GM18498 (cell line): Measurements from ENCODE around the gene RBMS3.
"Not testable (repeated sequence)": the region's sequence is repeated elsewhere in the genome, so short reads cannot be mapped to it uniquely, and the experiment has no call there.

Experiments used
- ATAC-seq: cut with Tn5 transposase; IDR thresholded peaks from one replicate; pipeline ENCODE4 v1.9.1; 2021; ENCODE audit warnings: mild to moderate bottlenecking, moderate library complexity; ENCODE audit not compliant: unreplicated experiment

Gene RBMS3

DNA sequence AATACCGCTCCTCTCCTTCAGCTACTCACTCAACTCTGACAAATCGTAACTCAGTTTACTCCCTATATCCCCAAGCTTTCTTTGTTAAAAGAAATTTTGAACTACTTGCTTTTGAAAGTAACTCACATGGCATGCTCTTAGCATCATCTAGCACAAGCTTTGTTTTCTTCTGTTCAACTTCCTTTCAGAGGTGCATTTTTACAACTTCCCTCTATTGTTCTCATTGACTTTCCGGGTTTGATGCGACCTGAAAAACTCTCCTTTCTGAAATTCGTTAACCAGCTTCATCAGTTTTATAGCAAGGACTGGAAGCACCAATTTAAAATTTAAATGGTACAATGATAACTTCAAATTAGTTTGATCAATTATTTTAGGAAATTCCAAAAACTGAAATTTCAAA, 696.0 kb downstream of the RBMS3 start:
- ATAC-seq = no peak

DNA sequence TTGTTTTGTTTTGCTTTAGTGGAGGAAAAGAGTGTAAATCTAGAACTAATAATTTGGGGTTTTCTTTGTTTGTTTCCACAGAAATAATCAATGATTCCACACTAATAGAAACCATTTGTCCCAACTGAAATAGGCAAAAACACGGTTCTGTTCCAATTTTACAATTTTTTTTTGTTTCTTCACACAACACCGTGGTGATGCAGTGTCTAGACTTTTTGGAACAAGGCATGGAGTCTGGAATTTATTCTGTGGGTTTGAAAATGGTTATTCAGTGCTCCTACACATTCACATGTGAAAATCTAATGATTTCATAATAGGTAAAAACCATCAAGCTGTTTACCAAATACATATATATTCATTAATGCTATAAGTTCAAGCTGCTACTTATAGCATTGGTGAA, 696.5 kb downstream of the RBMS3 start:
- ATAC-seq = no peak

DNA sequence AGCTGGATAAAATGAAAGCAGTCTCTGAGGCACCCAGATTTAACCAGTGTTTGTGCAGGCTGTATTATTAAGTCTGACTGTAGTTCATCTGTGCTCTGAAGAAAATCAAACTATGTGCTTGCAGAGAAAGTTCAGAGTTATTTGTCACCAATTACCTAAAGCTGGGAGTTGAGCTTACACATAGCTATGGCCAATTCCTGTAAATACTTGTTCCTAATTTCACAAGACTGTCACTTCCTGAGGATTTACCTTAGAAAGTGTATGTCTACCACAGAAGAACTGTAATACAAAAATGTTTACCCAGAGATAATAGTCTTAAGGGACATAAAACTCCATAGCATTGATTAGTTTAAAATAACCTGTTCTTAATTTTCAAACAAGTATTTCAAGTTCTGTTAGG, 697.2 kb downstream of the RBMS3 start:
- no peak for ATAC-seq

DNA sequence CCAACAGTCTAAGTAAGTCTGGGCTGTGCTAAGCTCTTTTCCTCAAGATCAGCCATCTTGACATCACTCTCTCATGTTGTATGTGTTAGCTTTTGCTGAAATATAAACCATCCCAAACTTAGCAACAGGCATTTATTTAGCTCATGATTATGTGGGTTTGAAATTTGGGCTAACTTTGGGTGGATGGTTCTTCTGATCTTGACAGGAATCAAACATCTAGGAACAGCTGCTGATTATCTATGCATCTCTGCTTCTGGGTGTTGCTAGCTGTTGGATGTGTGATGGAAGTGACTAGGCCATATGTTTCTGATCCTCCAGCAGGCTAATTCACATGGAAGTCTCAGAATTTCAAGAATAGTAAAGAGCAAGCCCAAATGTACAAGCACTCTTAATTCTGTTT, 710.3 kb downstream of the RBMS3 start:
- ATAC-seq = no peak

DNA sequence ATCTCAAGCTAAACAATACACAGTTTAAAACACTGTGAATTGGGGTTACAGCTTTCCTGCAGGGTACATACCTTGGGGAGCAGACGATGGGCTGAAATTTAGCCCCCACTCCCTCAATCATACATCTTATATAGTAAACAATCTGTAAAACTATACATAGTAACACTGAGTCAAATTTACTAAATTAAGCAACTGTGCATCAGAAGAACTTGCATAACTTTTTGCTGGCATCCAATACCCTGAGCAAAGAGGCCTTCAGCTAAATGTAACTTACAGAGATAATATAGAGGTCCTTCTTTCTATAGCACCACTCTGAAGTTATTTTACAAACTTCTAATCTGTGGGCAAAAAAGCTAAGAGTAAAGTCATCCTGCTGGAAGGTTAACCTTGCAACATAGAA, 721.9 kb downstream of the RBMS3 start:
- ATAC-seq = no peak

DNA sequence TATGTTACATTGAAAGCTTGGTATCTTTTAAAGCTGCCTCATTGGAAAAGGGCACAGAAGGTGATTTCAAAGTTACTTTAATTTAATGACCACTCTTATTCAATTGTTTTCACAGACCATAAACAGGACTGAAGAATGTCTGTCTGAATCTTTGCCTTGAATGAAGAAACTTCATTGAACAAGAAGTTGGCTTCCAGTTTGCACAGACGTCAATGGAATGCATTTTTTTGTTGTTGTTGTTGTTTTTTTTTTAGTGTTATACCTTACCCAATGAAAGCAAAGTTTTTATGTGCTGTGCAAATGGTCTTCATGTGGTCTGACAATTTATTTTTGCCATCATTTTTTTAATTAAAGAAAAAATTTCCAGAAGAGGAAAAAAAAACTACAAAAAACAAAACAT, 722.9 kb downstream of the RBMS3 start:
- ATAC-seq = no peak

DNA sequence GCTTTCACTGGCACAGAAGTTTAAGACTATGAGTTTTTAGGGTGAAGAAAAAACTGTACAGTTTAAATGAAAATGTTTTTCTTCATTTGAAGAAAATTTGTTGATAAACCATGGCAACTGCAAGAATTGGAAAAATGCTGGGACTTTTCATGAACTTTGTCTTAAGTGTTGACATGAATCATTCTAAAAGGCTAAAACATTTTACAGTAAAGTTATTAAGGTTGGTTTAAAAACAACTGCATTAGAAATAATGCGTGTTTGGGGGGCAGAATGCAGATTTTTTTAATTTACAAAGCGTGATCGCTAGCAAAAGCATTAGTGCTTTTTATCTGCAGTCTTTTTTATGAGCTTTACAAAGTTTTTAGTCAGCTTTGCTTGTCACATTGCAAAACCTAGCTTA, 723.6 kb downstream of the RBMS3 start:
- ATAC-seq = no peak

DNA sequence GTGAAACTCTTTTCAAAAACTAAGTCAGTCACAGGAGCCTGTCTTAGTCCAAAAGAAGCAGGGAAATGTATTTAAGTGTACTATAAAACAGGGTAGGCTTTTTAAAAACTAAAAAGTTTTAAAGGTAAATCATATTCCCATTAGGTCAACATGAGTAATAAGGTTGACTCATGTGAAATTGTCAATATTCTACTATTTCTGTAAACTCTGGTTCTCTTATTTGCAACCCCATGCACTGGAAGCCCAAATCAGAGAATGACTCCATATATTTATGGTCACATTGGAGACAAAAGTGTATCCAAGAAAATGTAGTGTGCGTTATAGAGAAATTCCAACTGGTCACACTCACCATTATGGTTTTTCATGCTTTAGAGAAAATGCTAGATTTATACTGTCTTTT, 725.2 kb downstream of the RBMS3 start:
- no peak for ATAC-seq

DNA sequence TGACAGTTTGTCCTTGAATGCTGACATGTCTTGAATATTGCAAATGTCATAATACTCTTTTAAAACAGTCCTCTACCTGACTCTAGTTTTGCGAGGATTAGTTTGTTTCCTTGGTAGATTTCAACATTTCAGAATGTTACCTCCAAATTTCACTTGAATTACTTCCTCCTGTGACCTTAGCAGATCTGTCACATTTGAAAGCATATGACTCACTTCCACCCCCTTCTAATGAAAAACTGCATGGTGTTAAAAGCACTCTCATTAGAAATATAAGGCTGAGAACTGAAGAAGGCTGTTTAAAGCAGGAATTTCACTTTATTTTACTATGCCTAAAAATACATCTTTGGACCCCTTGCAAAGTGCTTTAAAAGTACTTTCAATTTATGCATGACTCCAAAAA, 726.8 kb downstream of the RBMS3 start:
- no peak for ATAC-seq

DNA sequence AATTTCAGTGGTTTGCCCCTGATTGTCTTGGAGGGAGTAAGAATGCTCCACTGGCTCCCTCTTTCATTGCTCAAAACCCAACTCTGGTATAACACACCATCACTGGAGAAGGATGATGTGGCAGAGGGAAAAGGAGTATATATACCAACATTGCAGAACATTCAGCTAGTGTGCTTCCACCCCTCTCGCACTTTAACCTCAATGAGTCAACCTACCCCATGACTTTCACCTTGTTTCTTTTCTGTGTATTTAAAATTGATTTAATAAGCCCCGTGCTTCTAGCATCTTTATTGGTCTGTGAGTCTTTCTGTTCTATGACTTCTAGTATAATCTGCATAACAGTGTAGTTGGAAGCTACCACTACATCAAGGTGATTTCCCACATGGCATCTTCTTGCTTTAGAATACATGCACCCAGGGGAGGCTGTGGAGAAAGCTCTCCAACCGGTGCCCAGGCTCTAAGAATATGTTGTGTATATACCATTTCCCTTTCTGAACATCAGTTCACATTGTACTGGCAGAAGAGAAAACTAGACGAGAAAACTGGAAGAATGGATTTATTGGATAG, 730.4 kb downstream of the RBMS3 start:
- ATAC-seq = no peak

DNA sequence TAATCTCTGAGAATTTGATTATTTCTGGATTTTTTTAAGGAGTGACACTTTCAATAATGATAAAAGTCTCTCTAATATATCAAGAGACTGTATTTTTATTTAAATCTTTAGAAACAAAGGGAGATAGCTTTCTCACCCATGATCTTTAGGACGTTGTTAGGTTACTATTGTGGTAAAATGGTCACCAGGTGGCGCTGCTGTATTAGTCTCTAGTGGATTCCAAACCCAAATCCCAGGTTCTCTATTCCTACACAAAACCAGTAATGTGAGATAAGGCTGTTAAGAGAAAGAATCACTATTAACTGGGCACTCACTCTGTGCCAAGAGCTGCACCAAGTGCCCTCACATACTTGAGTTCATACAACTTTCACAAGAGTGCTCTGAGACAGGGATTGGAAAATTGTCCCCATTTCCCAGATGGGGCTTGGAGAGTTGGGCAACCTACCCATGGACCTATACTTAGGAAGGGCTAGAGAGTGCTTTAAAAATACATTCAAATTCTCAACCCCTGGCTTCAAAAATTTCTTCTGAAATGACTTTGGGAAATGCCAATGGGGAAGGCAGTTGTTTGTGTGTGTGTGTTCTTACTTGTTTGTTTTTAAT, 732.2 kb downstream of the RBMS3 start:
- no peak for ATAC-seq

DNA sequence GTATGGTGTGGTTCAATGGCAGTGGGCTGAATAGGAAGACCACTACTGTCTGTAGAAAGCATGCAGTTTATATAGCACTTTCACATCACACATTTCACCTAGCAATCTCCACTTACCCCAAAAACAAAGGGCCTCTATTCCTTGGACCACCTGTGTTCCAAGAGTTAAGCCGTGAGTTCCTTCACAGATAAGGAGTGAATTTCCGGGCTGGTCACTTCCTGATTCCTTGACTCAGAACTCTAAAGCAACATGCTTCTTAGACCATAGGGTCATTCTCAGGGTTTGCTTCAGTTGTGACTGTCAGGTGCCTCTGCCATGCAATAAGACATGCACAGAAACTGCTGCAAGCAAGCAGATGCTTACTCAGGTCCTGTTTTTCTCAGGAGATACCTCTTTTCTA, 737.0 kb downstream of the RBMS3 start:
- no peak for ATAC-seq

DNA sequence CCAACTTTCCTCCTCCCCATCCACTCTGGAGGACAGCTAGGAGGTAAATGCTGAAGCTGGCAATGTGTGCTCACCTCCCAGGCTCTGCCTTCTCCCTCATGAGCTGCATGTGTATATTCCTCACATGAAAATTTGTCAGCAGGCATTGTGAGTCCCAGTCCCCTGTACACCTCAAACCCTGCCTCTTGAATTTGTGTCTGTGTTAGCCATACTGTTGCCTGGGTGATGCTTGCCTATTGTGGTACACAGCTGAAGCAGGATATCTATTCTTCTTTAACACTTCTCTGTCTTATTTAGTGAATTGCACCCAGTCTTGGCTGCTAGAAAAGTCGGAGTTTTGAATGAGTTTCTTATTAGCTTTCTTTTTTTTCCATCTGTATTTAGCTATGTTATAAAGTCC, 739.5 kb downstream of the RBMS3 start:
- no peak for ATAC-seq

DNA sequence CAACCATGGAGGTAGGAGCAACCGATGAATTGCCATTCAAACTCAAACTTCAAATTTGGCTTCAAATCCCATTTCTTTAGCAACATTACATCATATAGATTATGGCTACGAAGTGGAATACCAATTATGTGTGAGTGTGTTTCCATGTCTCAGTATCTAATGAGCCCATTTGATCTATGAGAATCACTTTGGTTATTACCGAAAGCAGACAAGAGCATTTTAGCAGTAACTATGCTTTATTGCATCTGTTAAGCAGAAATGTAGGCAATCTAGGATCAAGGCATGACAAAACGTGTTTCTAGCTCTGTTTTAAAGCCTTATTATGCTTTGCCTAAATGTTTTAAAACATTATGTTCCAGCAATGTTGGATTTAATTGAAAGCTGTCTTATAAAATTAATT, 743.6 kb downstream of the RBMS3 start:
- ATAC-seq = no peak

DNA sequence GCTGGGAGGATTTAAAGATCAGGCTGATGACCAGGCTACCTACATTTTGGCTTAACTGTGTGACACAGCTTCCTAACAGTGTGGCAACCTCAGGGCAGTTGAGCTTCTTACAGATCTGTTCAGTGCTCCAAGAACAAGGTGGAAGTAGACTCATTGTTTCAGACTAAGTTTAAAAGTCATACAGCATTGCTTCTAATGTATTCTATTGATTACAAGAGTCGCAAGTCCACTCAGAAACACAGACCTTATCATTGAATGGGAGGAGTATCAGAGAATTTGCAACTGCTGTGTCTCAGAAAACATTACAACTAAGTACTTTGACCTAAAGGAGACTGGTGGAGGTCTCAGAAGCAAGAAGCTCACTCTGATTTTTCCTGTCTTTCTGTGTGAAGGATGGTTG, 746.0 kb downstream of the RBMS3 start:
- no peak for ATAC-seq

DNA sequence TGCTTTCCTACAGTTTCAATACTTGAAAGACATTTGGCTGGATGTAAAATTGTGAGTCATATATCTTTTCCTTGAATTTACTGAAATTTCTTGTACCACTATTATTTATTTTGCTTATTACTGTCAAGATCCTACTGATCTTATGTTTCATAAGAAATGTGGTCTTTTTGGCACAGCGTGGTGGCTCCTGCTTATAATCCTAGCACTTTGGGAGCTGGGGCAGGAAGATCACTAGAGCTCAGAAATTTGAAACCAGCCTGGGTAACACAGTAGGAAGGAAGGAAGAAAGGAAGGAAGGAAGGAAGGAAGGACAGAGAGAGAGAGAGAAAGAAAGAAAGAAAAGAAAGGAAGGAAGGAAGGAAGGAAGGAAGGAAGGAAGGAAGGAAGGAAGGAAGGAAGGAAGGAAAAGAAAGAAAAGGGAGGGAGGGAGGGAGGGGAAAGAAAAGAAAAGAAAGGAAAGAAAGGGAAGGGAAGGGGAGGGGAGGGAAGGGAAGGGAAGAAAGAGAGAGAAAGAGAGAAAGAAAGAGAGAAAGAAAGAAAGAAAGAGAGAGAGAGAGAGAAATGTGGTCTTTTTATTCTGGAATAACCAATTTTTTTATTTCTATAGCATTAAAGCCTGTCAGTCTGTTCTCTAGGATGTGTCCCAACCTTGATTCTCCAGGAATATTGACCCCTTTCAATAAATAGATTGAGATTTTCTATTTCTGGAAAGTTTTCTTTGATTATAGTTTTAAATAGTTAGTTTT, 753.5 kb downstream of the RBMS3 start:
- no peak for ATAC-seq

DNA sequence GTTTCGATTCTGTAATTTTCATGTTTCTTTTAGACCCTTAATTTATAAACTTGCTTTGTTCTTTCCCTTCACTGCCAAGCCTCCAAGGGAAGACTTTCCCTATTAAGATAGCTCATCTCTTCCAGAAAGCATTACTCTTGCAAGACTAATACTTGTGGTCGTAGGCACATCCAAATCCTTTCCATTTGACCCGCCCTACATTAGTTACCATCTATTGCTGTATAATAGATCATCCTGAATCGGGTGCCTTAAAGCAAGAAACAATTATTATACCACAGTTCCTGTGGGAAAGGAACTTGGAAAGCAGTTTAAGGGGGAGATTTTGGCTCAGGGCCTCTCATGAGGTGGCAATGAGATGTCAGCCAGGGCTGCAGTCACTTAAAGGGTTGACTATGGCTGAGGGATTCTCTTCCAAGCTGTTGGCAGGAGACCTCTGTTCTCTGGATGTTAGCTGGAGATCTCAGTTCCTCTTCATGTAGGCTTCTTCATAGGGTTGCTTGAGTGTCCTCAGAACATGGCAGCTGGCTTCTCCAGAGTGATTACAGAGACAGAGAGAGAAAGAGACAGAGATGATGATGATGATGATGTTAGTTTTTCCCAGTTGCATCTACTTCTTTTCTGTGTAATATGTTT, 755.2 kb downstream of the RBMS3 start:
- no peak for ATAC-seq

DNA sequence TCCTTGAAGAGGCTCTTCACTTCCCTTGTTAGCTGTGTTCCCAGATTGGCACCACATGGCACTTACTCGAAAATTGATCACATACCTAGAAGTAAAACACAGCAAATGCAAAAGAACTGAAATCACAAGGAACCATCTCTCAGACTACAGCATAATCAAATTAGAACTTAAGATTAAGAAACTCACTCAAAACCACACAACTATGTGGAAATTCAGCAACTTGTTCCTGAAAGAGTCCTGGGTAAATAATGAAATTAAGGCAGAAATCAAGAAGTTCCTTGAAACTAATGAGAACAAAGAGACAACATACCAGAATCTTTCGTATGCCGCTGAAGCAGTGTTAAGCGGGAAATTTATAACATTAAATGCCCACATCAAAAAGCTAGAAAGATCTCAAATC, 759.3 kb downstream of the RBMS3 start:
- ATAC-seq = no peak

DNA sequence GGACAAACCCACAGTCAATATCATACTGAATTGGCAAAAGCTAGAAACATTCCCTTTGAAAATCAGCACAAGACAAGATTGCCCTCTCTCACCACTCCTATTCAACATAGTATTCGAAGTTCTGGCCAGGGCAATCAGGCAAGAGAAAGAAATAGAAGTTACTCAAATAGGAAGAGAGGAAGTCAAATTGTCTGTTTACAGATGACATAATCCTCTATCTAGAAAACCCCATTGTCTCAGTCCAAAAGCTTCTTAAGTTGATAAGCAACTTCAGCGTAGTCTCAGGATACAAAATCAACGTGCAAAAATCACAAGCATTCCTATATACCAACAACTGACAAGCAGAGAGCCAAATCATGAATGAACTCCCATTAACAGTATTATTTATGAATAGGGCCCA, 760.6 kb downstream of the RBMS3 start:
- ATAC-seq = not testable (repeated sequence)

DNA sequence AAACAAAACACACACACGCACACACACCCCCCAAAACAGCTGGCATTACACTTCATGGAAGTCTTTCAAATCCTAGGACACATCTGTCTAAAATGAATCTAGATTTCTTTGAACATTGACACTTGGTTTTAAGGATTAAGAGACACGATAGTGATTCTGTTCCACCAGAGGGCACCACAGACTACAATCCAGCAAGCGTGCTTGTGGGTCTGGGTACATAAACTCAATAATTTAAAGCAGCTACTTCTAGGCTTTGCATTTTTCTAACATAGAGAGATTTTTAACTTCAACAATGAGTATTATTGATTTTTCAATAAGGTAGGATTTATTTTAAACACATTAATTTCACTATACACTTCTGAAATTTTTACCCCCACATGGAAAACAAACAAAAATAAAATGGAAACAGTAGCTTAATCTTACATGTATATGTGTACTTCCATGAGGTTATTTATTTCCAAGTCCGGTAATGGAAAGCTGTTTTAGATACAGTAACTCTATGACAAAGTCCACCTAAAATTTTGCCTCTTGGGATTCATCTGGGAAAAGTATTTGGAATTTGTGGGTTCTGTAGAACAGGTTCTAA, 761.5 kb downstream of the RBMS3 start:
- ATAC-seq = no peak

DNA sequence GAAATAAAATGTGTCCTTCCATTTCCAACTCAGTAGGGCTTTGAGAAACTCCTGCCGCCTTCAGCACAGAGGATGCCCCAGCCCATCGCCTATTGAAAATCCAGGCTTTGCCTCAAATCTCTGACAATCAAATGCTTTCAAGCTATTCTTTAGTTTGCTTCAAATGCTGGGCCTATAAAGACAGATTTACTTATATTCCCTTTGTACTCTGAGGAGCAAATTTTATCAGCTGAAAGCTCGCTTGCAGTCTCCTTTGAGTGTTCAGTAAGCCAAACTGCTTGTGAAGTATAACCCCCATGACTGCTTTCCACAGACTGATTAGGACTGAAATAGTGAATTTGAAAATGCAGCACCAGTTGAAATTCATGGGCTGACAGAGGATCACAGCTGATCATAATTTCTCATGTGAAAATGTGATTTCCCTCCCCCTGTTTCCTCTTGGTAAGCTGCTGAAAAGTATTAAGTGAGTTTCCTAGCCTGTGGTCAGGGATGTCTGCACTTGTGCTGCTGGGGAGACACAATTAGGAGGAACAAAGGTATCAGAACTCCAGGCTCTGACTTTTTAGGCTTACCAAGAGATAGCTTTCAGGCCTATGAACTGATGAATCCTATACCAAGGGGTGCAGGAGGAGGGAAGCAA, 762.2 kb downstream of the RBMS3 start:
- no peak for ATAC-seq
